Right ventricle myocardium superior (tissue), 1 donor: ENCODE measurements around the gene GSTA2. TPM values are rescaled to one million over a fixed set of nuclear protein-coding genes. Genes with fewer than 3 reads are reported as not detected.
"Not testable (repeated sequence)": the region's sequence is repeated elsewhere in the genome, so short reads cannot be mapped to it uniquely, and the experiment has no call there.

Source experiments
- ATAC-seq: fragments of 200-7000 bp; cut with Tn5 transposase; one replicate; pipeline ENCODE4 v1.9.1; 2020; ENCODE audit warnings: mild to moderate bottlenecking; ENCODE audit not compliant: poor library complexity
- DNase-seq: peaks from one replicate; pipeline ENCODE4 v3.0.0-alpha.2; 2020
- intact Hi-C: fragments of 100-400 bp; cut with DNase I; formaldehyde crosslinking; loops from one replicate; pipeline ENCODE4 v1.11.2; 2022
- long read RNA-seq: library from polyadenylated mRNA; unstranded; transcript quantifications from one replicate; pipeline ENCODE4 v2.0.0, GENCODE V29; 2021
- total RNA-seq: library from RNA; stranded (reverse); fragmentation: NEBNext Ultra II Directional; extraction: Animal tissue kit (Norgen Biotek cat#: 25700); gene quantifications from one replicate; pipeline ENCODE4 v1.2.1, GENCODE V29; 2021
- donor health status: DM: no; HTN: yes; CAD: no; lungs with severe emphysema.

GSTA2 gene
- not detected for total RNA-seq
- long read RNA-seq, result 0 reads

- DNase-seq, ATAC-seq, intact Hi-C loops: not testable (repeated sequence)
Measured at GRCh38 chr6:52763322-52763916, at the start of gene GSTA2. Gene GSTA2 (minus strand): TSS chr6:52763475. CDS start chr6:52757947, 5,528 bp downstream.

DNA sequence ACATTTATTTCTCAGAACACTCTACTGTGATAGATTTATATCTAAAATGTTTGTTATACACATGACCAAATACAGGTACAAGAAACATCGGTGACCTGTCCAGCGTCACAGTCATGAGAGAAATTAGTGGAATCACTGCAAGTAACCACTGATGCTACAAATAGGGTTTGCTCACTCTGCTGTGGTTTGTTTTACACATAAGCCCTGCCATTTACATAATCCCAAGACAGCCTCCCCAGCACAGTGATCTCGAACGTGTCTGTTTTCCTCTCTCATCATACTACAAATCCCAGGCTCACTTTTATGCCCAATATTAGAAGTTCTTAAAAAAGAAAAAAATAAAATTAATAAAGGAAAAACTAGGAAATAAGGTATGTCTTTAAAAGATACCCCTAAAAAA lies 46.5 kb upstream of the GSTA2 start:
- DNase-seq, intact Hi-C loops, ATAC-seq: not testable (repeated sequence)

DNA sequence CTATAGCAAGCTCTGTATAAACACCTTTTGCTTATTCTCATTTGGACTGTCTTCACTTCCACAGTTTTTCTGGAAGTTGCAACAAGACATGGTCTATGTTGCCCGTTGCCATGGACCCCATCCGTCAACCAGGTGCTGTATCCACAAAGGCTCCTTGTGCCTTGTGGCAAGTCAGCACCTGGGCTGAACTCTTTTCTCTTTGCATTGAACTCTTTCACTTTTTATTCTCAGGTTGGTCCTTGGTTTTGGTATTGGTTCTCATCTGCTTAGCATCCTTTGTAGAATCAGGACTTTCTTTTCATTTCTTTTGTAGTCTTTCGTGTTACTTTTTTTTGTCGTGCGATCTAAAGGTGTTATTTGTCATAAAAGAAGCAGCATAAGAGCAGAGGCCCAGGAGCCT lies 45.4 kb upstream of the GSTA2 start:
- DNase-seq, result no peak
- no peak for ATAC-seq
- intact Hi-C loops, result no loop called here

- DNase-seq, intact Hi-C loops, ATAC-seq: not testable (repeated sequence)
Measured at GRCh38 chr6:52803668-52804255, 40.5 kb upstream of the GSTA2 start, which contains the start of gene GSTA1. Gene GSTA1 (minus strand): TSS chr6:52803816. CDS start chr6:52799267, 4,549 bp downstream.

- intact Hi-C loops, result no loop called here
- ATAC-seq (no peak), DNase-seq (no peak)
Measured at GRCh38 chr6:52802806-52803205, 39.5 kb upstream of the GSTA2 start.

DNA sequence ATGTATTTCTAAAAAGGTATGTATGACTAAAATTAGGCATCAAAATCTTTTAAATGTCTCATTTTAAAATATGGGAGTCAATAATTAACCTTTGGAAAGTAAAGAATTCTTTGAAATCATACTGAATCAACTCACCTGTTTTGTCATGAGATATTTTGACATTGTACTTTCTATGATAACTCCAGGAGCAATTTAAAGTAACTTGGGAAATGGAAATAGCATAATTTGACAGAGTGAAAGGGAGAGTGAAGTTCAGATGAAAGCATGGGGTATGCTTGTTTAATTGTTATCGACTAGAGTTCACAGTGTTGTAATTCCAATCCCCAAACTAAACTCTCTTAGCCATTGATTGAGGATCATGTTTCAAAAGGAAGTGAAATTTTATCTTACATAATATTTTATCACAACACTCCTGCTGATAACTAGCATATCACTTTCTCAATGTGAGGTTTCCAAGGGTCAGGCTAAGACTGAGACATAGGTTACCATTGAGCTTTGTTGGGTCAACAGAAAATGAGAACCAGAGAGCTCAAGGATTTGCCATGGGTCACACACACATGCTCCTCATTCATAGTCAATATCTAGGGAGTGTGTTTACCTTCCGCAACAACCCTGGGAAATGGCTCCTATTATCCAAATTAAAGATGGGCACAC lies 38.0 kb upstream of the GSTA2 start:
- intact Hi-C loops, result no loop called here
- ATAC-seq (no peak), DNase-seq (no peak)

DNA sequence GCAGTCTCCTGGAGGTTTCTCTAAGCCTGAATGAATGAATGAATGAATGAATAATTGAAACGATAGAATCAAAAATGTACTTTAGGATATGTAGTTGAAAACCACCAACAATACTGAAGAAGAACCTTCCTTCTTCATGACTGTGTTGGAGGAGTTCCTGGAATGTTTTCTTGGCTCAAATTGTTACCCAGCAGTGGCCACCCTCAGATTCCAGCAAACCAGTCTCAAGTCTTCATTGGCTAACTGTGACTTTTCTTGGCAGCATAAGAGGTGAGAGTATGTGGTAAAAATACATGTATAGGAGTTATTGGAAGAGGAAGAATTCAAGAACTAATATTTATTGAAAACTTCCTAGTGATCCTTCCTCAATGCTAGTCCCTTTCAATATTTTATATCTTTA lies 36.0 kb upstream of the GSTA2 start:
- intact Hi-C loops, DNase-seq, ATAC-seq: not testable (repeated sequence)

GRCh38 chr6:52794366-52794765 lies 31.1 kb upstream of the GSTA2 start:
- ATAC-seq, intact Hi-C loops, DNase-seq: not testable (repeated sequence)

DNA sequence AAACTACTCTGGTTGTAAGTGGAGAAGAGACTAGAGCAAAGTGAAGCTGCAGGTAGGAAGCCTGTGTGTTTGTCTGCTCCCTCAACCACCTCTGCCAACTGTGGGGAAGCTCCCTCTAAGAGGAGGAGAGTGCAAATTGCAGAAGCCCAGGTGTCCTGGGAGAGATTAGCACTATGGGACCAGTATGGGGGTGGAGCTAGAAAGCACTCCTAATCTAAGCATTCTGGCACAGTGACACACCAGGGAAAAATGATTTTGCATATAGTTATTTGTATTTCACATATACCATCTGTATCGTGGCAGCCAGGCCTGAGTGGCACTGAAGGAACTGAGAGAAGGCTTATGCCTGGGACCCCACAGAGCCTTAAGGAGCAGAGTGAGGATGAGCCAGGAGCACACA lies 27.6 kb upstream of the GSTA2 start:
- ATAC-seq (no peak), DNase-seq (no peak)
- intact Hi-C loops, result no loop called here

GRCh38 chr6:52789658-52790057 lies 26.4 kb upstream of the GSTA2 start:
- DNase-seq, ATAC-seq: not testable (repeated sequence)
- intact Hi-C loops, result loop anchor here (5.0 kb wide), 1 partner anchor 38 kb away; no protein-coding TSS in a partner anchor

DNA sequence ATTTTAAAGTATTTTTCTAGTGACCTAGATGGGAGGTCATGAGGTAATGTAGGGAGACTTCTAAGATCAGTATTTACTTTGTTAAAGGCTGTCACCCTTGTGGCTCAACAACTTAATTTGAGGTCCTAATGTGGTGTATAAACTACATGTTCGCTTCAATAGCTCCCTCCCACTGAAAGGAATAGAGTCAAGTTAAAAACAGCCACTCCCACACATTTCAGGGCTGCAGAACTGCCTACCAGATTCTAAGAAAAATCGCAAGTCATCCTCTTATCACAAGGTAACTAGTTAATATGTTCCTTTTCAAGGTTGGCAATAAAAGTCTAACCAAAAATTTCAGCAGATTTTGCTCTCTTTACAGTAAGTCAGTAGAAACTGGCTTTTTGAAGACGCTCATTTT lies 25.2 kb upstream of the GSTA2 start:
- intact Hi-C loops, result loop anchor here (5.0 kb wide), 1 partner anchor 39 kb away; no protein-coding TSS in a partner anchor
- DNase-seq (no peak), ATAC-seq (no peak)

DNA sequence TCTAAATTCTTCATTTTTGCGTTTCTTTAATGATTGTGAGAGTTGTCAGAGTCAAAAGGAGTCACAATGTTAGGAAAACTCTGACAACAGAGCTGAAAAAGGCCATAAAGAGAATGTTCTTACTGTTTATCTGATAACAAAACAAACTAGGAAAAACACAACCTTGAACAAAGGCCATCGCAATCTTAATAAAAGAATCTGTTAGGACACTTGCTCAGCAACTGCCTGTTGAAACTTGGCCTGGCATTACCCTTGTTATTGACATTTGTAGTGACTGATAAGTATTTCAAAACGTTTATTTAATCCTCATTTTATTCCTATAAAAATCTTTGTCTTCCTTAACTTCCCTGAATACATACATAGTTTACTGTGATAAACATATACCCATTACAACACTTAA lies 24.6 kb upstream of the GSTA2 start:
- intact Hi-C loops, result loop anchor here (5.0 kb wide), 1 partner anchor 39 kb away; no protein-coding TSS in a partner anchor
- DNase-seq (no peak), ATAC-seq (no peak)

GRCh38 chr6:52786249-52786956 lies 23.1 kb upstream of the GSTA2 start:
- ATAC-seq (no peak), DNase-seq (no peak)
- intact Hi-C loops, result loop anchor here (5.0 kb wide), 1 partner anchor 41 kb away; no protein-coding TSS in a partner anchor

DNA sequence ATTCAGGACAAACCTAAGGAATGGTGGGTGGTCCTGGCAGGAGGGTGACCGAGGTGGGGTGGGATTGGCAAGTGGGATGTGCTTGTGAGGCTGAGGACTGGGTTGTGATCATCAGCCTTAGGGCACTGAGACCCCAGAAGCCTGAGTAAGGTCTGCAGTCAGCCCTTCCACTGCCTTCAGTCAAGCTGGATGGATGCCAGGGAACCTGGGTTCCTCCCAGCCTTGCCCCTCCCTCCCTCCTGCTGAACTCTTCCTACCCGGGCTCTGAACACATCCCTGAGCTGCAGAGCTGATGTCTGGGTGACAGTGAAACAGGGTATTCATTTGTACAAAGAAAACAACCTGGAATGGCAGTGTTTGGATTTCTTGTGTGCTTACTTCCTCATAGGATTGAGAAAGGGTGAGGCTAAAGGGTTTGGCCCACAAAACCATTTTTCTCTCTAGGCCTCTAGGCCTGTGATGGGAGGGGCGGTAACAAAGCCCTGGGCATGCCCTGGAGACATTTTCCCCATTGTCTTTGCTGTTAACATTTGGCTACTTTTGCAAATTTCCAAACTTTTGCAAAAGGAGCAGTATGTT lies 19.5 kb upstream of the GSTA2 start:
- intact Hi-C loops, ATAC-seq: not testable (repeated sequence)

DNA sequence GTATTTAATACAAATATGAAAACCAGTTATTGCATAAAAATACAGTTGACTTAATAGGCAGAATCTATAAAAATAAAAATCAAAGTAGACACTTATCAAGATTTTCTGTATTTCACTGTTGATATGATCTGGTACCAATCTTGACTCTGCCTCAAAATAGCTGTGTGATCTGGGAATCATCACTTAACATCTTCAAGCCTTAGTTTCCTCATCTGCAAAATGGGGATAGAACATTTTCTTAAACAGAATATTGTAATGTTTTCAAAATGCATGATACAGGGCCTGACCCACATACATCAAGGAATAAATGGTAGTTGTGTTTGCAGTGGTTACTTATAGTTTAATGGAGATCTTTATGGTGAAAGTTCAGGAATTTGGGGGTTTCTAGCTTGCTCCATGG lies 18.9 kb upstream of the GSTA2 start:
- intact Hi-C loops, DNase-seq, ATAC-seq: not testable (repeated sequence)

More for the DNA sequence above, 19.5 kb upstream of the GSTA2 start:
- DNase-seq, result not testable (repeated sequence)

GRCh38 chr6:52779237-52779636 lies 16.0 kb upstream of the GSTA2 start:
- intact Hi-C loops, result no loop called here
- no peak for ATAC-seq
- no peak for DNase-seq

DNA sequence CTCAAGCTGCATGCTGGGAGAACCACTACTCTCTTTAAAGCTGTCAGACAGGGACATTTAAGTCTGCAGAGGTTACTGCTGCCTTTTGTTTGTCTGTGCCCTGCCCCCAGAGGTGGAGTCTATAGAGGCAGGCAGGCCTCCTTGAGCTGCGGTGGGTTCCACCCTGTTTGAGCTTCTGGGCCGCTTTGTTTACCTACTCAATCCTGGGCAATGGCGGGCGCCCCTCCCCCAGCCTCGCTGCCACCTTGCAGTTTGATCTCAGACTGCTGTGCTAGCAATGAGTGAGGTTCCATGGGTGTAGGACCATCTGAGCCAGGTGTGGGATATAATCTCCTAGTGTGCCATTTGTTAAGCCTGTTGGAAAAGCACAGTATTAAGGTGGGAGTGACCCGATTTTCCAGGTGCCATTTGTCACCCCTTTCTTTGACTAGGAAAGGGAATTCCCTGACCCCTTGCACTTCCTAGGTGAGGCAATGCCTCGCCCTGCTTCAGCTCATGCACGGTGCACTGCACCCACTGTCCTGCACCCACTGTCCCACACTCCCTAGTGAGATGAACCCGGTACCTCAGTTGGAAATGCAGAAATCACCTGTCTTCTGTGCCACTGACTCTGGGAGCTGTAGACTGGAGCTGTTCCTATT lies 13.6 kb upstream of the GSTA2 start:
- DNase-seq, ATAC-seq, intact Hi-C loops: not testable (repeated sequence)

DNA sequence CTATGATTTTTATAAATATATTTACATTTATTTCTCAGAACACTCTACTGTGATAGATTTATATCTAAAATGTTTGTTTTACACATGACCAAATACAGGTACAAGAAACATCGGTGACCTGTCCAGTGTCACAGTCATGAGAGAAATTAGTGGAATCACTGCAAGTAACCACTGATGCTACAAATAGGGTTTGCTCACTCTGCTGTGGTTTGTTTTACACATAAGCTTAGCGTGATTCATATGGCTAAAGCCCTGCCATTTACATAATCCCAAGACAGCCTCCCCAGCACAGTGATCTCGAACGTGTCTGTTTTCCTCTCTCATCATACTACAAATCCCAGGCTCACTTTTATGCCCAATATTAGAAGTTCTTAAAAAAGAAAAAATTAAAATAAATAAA lies 6.1 kb upstream of the GSTA2 start:
- intact Hi-C loops, ATAC-seq, DNase-seq: not testable (repeated sequence)
